Measurements from ENCODE around the gene MSH4.

MSH4 gene

DNA sequence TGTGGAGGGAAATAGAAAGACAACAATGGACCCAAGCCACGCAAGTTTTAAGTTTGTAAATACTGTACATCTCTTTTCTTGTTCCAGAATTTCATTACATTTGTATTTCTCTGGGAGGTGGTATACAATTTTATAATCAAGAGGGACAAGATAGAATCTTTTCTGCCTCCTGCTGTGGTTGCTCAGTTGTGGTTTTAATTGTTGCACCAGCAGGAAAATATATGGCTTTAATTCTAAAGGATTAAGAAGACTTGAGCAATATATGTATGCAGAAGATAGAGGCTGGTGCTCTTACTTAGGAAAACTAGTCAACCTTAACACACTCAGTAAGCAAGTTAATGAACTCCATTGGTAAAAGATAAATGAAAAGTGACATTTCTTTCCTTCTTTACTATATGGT is 155.3 kb downstream of the MSH4 start:
- no peak for DNase-seq

DNA sequence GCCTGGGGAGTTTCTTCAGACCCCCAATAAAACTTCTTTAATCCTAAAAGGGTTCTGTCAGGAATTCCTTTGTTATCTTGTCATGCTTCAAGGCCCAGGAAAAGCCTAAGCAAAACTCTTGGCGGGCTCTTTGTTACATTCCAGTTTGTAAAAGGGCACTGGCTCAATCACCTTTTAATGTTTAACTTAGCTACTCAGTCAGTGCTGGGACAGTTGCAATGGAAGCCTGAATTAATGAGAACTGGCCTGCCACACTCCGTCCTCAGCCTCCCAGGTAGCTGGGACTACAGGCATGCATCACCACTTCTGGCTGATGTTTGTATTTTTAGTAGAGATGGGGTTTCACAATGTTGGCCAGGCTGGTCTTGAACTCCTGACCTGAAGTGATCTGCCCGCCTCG is 156.8 kb downstream of the MSH4 start:
- no peak for DNase-seq

DNA sequence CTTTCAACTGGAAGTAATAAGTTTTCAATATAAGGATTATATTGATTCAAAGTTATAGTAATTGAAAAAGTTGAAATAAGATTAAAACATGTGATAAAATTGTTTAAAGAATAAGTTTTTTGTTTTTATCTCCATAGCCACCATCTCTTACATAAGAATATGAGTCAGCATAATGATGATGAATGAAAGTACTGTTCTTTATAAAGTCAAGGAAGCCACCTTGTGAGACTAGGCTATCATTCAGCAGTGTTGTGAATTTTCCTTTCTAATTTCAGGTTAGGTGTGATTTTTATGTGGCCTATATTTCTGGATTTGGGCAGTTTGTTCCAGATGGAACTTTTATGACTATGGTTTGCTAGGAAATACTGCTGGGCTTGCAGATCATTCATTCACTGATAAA is 157.9 kb downstream of the MSH4 start:
- DNase-seq: no peak

All from NCI-H1092 (cell line).